Kidney (tissue), 14 donors: ENCODE measurements around the gene UPK1B. TPM values are rescaled to one million over a fixed set of nuclear protein-coding genes. Genes with fewer than 3 reads are reported as not detected.
A peak's percentile ranks its signal among the peaks of the same experiment; 100 is the strongest.

Experiments used
- DNase-seq, 5 donors: peaks; one replicate each; pipeline ENCODE4 v3.0.0-alpha.2; 2013 to 2020
- FAIRE-seq: peaks from 2 replicates; lab custom pipeline; 2012; peaks lifted over from hg19 to GRCh38; lab: Jason Lieb, UNC
- H3K27ac ChIP-seq, 2 donors: one replicate each; pipeline ENCODE4 v1.7.0; 2013; ENCODE audit warnings: low read depth in 2 of 2, low read length in 2 of 2, inconsistent platforms in 1 of 2
- H3K27me3 ChIP-seq: one replicate; pipeline ENCODE4 v1.7.1; 2013; ENCODE audit warnings: low read length, inconsistent platforms; ENCODE audit not compliant: control insufficient read depth, insufficient read depth
- H3K36me3 ChIP-seq, 3 donors: one replicate each; pipeline versions ENCODE4 v1.7.0 to v1.7.1; 2013; ENCODE audit warnings: low read length in 3 of 3, control low read depth in 1 of 3, inconsistent platforms in 1 of 3; ENCODE audit not compliant: insufficient read depth in 3 of 3, control insufficient read depth in 2 of 3
- H3K4me1 ChIP-seq, 3 donors: one replicate each; pipeline versions ENCODE4 v1.7.0 to v1.7.1; 2013; ENCODE audit warnings: low read length in 3 of 3, inconsistent platforms in 1 of 3, low read depth in 1 of 3; ENCODE audit not compliant: control insufficient read depth in 2 of 3, insufficient read depth in 2 of 3
- H3K4me3 ChIP-seq, 3 donors: one replicate each; pipeline versions ENCODE4 v1.7.0 to v1.8.1; 2013; ENCODE audit warnings: low read length in 3 of 3, control low read depth in 1 of 3, inconsistent platforms in 1 of 3
- H3K9ac ChIP-seq, 3 donors: one replicate each; pipeline versions ENCODE4 v1.7.0 to v1.7.1; 2013; ENCODE audit warnings: low read length in 3 of 3, control low read depth in 1 of 3, inconsistent platforms in 1 of 3
- H3K9me3 ChIP-seq, 3 donors: one replicate each; pipeline versions ENCODE4 v1.7.0 to v1.7.1; 2013; ENCODE audit warnings: low read length in 3 of 3, control low read depth in 1 of 3, inconsistent platforms in 1 of 3; ENCODE audit not compliant: control insufficient read depth in 2 of 3, insufficient read depth in 1 of 3
- intact Hi-C: fragments of 100-400 bp; cut with DNase I; formaldehyde crosslinking; loops from one replicate; pipeline ENCODE4 v1.11.1; 2022
- polyA plus RNA-seq: library from polyadenylated mRNA; stranded (reverse); fragments of 350-450 nt; fragmentation: Illumina TruSeq; extraction: RNeasy Lipid Tissue Mini Kit (QIAGEN cat#74804); gene quantifications from one replicate; pipeline ENCODE4 v1.2.3, GENCODE V29; 2014; ENCODE audit warnings: low read depth, low replicate concordance; ENCODE audit not compliant: insufficient read depth
- total RNA-seq: library from RNA; stranded (reverse); fragmentation: NEBNext Ultra II Directional; extraction: Animal tissue kit (Norgen Biotek cat#: 25700); gene quantifications from one replicate; pipeline ENCODE4 v1.2.1, GENCODE V29; 2021
- TF ChIP-seq, protein P1 (sequence below): IDR thresholded peaks from 3 replicates; pipeline ENCODE4 v1.5.1; 2012; ENCODE audit warnings: mild to moderate bottlenecking, moderate library complexity, borderline replicate concordance; ENCODE audit not compliant: insufficient read depth; ENCODE audit errors: extremely low read depth
- donor health status: control.
- donor health status: control.
- donor health status: control.
- donor health status: control.
- donor health status: control.
- donor health status: DM: yes; HTN: yes; CAD: no.
- donor health status: Normal renal cell carcinoma (clear cell type).

UPK1B gene
- total and polyA plus RNA-seq, 2 donors from 2014 or later: 3.9 to 12.4 TPM

- DNase-seq: no peak
- Histone ChIP-seq H3K27me3 (no peaks in the 10 kb centered on the region), H3K36me3 (peaks cover 0 to 21% (median 9%) of the 10 kb centered on the region in 3 donors), H3K9me3 (no peaks in the 10 kb centered on the region), H3K4me3 (no peak overlapping the region), H3K27ac (no peak overlapping the region), H3K9ac (no peak overlapping the region), H3K4me1 (peaks cover 0 to 11% (median 9%) of the 10 kb centered on the region in 3 donors)
- FAIRE-seq: no peak
- intact Hi-C loops: no loop called here
- TF ChIP-seq, protein P1, sequence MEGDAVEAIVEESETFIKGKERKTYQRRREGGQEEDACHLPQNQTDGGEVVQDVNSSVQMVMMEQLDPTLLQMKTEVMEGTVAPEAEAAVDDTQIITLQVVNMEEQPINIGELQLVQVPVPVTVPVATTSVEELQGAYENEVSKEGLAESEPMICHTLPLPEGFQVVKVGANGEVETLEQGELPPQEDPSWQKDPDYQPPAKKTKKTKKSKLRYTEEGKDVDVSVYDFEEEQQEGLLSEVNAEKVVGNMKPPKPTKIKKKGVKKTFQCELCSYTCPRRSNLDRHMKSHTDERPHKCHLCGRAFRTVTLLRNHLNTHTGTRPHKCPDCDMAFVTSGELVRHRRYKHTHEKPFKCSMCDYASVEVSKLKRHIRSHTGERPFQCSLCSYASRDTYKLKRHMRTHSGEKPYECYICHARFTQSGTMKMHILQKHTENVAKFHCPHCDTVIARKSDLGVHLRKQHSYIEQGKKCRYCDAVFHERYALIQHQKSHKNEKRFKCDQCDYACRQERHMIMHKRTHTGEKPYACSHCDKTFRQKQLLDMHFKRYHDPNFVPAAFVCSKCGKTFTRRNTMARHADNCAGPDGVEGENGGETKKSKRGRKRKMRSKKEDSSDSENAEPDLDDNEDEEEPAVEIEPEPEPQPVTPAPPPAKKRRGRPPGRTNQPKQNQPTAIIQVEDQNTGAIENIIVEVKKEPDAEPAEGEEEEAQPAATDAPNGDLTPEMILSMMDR: no peak
Measured at GRCh38 chr3:119236756-119237155, 63.4 kb downstream of the UPK1B start.

DNA sequence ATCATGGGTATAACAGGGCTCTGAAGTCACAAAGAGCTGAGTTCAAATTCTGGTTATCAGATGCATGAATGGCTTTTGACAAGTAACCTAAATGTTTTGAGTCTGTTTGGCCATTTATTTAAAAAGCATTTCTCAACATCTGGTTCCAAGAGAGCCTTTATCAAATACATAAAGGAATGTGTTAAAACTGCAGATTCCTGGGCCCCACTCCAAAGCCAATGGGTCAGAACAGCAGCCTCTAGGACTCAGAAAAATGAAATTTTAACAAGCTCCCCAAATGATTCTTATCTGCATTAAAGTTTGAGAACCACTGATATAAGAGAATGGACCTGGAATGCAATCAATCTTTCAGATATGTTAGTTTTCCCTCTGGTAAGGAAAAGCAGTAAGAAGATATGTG lies 63.9 kb downstream of the UPK1B start:
- H3K36me3 ChIP-seq: peaks cover 0 to 16% (median 9%) of the 10 kb centered on the region in 3 donors
- intact Hi-C loops: no loop called here
- peaks cover 0 to 11% (median 9%) of the 10 kb centered on the region in 3 donors for H3K4me1 ChIP-seq
- FAIRE-seq (no peak), DNase-seq (no peak)
- no peaks in the 10 kb centered on the region for H3K9me3 ChIP-seq
- H3K4me3 ChIP-seq: no peak overlapping the region
- no peaks in the 10 kb centered on the region for H3K27me3 ChIP-seq
- H3K27ac ChIP-seq: no peak overlapping the region
- TF ChIP-seq, protein P1: no peak
- no peak overlapping the region for H3K9ac ChIP-seq

- no peak overlapping the region for H3K27ac ChIP-seq
- no peaks in the 10 kb centered on the region for H3K9me3 ChIP-seq
- H3K36me3 ChIP-seq: peaks cover 0 to 15% (median 7%) of the 10 kb centered on the region in 3 donors
- H3K4me3 ChIP-seq: peak overlapping the region in 2 of 3 donors; percentile 4 to 23
- FAIRE-seq (no peak), DNase-seq (no peak)
- intact Hi-C loops: no loop called here
- H3K4me1 ChIP-seq: peaks cover 0 to 11% (median 9%) of the 10 kb centered on the region in 3 donors
- H3K9ac ChIP-seq: no peak overlapping the region
- H3K27me3 ChIP-seq: no peaks in the 10 kb centered on the region
- TF ChIP-seq, protein P1: no peak
Measured at GRCh38 chr3:119238363-119238762, 65.0 kb downstream of the UPK1B start.
